Activated CD8-positive, alpha-beta memory T cell treated with anti-CD3 and anti-CD28 coated beads, Interleukin-2, amount 50 U/mL, for 1 hour (primary cell): ENCODE data around the gene SCFD1.
"Not testable (repeated sequence)": the region's sequence is repeated elsewhere in the genome, so short reads cannot be mapped to it uniquely, and the experiment has no call there.

Experiments used
- DNase-seq: peaks from one replicate; pipeline ENCODE4 v3.0.0-alpha.2; 2020; ENCODE audit errors: extremely low read depth

The SCFD1 gene, protein sequence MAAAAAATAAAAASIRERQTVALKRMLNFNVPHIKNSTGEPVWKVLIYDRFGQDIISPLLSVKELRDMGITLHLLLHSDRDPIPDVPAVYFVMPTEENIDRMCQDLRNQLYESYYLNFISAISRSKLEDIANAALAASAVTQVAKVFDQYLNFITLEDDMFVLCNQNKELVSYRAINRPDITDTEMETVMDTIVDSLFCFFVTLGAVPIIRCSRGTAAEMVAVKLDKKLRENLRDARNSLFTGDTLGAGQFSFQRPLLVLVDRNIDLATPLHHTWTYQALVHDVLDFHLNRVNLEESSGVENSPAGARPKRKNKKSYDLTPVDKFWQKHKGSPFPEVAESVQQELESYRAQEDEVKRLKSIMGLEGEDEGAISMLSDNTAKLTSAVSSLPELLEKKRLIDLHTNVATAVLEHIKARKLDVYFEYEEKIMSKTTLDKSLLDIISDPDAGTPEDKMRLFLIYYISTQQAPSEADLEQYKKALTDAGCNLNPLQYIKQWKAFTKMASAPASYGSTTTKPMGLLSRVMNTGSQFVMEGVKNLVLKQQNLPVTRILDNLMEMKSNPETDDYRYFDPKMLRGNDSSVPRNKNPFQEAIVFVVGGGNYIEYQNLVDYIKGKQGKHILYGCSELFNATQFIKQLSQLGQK

DNA sequence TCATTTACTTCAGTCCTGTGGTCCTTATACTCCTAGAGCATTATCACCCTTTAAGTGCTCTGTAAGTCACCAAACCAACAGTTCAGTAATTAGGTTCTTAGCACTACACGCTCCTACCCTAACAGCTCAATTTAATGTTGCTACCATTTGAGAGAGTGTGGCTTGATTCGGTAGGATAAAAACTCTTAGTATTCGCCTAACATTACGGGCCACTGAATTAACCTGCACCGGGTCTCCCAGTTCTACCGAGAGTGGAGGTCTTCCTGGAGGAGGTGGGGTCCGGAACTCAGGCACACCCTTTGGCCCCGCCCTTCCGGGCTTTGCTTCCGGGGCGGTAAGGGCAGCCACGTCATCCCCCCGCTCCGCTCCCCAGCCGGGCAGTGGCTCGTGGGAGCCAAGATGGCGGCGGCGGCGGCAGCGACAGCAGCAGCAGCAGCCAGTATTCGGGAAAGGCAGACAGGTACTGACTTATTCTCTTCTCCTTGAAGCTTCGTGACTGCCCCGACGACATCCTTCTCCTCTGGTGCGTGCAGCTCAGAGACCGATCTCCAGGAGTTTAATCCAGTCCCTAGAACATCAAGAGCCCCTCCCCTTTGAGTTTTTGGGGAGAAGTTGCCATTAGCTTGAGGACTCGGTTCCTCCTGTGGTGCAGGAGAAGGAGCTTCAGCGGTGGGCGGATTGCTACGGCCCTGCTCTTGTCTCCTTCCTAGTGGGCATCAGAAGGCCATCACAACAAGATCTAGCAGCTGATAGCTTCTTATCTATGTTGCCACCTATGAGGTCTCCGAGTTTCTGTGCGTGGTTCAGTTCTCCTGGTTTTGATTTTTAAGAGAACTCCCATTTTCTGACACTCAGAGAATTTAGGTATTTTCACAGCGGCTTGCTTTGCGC is at the start of gene SCFD1:
TSS of gene SCFD1 (plus strand) at position 380 of the 891 bp plus-strand sequence. CDS start at position 400, 20 bp downstream.
- DNase-seq: peak; percentile 59

GRCh38 chr14:30572771-30573170 is 49.3 kb upstream of the SCFD1 start:
- no peak for DNase-seq

DNA sequence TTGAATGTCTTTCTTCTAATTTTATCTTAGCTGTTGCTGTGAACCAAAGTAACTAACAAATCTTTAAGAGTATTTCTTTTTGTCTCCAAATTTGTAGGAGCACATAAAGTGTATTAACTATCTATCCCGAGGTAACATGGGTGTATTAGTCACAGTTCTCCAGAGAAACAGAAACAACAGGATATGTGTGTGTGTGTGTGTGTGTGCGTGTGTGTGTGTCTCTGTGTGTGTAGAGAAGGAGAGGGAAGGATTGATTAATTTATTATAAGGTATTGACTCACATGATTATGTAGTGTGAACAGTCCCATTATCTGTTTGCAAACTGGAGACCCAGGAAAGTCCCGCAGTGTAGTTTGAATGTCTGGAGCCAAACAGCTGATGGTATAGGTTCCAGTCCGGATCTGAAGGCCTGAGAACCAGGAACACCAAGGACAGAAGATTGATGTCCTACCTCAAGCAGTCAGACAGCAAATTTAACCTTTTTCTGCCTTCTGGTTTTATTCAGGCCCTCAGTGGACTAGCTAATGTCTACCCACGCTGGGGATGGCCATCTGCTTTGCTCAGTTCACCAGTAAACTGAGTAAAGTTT is 48.8 kb upstream of the SCFD1 start:
- no peak for DNase-seq

DNA sequence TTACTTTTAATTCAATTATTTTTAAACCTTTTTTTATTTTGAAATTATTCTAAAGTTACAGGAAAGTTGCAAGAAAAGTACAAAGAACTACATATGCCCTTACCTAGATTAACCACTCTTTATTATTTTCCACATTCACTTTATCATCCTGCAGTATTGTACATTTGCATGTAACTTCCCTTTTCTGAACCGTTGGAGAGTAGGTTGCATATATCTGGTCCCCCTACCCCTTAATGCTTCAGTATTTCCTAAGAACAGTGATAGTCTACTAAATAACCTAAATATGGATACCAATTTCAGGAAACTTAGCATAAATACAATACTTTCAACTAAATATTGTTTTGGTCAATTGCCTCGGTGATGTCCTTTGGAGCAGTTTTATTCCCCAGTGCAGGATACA is 48.2 kb upstream of the SCFD1 start:
- DNase-seq: no peak

- DNase-seq: not testable (repeated sequence)
These were observed 47.3 kb upstream of the SCFD1 start for GRCh38 chr14:30574777-30575176.

- not testable (repeated sequence) for DNase-seq
These were observed 45.8 kb upstream of the SCFD1 start for GRCh38 chr14:30576333-30576732.

GRCh38 chr14:30580616-30581282 is 41.4 kb upstream of the SCFD1 start:
- no peak for DNase-seq

GRCh38 chr14:30581283-30581625 is 40.9 kb upstream of the SCFD1 start:
- DNase-seq: no peak

- DNase-seq: no peak
These were observed 39.7 kb upstream of the SCFD1 start for GRCh38 chr14:30582376-30582775.

GRCh38 chr14:30584058-30584630 is 38.0 kb upstream of the SCFD1 start:
- DNase-seq: no peak

DNA sequence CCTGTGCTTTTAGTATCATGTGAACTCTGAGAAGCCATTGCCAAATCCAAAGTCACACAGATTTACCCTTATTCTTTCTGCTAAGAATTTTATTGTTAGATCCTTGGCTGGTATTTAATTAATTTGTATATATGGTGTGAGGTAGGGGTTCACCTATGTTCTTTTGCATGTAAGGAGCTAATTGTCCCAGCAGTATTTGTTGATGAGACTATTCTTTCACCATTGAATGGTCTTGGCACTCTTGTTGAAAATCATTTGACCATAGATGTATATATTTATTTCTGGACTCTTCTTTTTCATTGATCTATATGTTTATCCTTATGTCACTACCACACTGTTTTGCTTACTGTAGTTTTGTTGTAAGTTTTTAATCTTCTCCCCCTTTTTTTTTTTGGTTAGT is 36.9 kb upstream of the SCFD1 start:
- no peak for DNase-seq

GRCh38 chr14:30587141-30587540 is 35.0 kb upstream of the SCFD1 start:
- no peak for DNase-seq

DNA sequence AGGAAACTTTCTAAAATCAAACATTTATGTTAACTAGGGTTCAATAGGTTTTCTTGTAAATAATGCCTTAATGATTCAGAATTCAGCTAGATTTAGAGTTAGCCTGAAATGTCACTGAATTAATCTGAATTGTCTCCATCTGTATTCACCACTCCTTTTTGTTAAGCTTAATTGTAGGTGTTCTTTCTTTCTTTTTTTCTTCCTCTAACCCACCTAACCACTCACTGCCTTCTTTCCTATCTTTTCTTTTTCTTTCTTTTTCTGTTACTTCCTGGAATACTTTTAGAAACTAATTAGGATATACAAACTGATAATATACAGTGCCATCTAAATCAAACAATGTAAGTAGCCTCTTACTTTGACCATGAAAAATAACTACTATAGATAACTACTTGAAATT is 33.2 kb upstream of the SCFD1 start:
- DNase-seq: no peak

DNA sequence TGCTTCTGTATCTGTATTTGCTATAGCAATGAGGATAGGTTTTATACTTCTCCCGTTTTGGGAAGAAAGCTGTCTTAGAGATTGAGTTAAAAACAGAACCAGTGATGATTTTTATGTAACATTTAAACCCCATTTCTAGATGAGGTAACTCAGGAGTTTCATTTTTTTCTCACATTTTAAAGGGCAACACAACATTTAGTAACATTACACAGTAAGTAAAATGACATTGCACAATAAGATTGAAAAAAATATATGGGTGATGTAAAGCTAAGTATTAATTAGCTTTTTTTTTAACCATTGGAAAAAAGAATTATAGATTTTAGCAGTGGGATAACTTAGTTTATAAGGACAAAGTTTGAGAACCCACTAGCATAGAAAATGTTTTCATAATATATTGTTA is 25.2 kb upstream of the SCFD1 start:
- DNase-seq: no peak

DNA sequence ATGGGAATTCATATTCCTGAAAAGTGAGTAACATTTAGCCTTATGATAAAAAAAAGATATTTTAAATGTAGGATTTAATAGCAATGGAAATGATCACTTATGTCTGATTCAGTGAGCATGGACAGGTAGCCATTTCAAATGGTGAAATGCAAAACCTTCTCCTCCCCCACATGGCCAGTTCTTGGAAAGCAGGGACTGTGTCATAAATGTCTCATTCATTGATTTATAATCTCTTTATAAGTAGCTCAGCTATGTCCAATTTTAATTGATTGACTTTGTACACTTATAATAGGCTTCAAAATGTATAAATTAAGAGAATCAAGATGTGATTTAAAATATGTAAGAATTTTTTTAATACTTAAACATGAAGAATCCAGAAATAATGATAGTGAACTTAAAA is 24.6 kb upstream of the SCFD1 start:
- DNase-seq: no peak

DNA sequence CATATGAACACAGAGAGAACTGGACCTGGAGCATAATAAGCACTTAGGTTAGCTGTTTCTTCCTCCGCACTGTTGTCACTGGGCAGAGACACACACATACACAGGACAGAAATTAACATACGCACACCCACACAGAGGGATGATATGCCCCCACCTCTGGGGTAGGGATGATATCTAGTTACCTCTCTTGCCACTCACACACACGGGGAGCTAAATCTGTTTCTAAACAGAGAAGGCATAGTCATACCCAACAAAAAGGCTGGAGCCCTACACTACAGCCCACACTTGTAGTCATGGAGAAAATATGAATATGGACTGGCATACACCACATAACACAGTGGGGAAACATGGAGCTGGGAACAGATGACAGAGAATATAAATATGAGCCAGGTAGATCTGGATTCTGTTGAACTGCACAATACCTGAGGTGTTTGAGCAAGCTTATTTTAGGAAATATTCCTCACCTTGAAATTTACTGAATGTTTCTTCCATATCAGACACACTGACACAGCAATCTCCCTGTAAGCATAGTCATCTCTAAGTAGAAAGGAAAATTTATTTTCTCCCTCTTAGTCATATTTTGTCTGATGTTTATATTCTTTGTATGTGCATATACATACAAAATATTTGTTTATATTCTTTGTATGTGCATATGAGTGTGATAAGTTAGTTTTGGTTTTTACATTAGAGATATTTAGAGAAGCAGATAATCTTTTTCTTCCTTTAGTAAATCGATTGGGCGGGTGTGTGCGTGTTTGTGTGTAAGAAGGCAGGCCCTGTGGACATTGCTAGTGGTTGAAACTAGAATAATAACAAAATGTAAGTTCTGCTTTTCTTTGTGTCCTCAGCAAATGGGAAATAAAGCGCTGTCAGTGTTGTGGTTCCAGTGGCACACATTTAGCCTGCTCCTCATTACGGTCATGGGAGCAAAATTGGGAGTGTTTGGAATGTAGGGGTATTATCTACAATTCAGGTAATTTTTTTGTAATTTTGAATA is 20.9 kb upstream of the SCFD1 start:
- no peak for DNase-seq

DNA sequence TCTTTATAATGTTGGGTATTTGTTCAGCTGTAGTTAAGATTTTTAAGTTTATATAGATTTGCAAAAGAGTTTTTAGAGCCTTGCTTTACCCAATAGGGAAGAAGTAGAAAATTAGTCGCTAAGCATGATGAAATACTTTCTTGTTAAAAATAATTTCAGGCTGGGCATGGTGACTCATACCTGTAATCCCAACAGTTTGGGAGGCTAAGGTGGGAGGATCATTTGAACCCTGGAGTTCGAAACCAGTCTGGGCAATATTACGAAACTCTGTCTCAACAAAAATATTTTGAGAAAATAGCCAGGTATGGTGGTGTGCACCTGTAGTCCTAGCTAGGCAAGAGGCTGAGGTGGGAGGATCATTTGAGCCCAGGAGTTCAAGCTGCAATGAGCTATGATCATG is 18.7 kb upstream of the SCFD1 start:
- no peak for DNase-seq

- DNase-seq: not testable (repeated sequence)
These were observed 17.4 kb upstream of the SCFD1 start for GRCh38 chr14:30604696-30605095.

DNA sequence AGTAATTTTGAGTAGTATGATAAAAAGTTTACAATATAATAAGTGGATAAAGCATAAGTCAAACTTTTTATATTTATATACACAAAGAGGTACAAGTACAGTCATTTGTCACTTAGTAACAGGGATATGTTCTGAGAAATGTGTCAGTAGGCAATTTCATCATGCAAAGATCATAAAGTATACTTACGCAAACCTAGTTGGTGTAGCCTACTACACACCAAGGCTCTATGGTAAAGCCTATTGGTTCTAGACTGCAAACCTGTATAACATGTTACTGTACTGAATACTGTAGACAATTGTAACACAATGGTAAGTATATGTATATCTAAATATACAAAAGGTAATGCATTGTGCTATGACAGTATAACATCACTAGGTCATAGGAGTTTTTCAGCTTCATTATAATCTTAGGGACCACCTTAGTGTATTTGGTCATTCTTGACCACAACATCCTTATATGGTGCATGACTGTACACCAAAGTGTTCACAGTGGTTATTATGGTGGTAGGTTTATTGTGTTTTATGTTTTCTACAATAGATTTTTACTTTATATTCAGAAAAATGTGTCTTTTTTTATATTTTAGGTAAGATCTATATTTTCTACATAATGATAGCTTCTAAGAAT is 14.9 kb upstream of the SCFD1 start:
- no peak for DNase-seq
